Measurements from ENCODE around the gene CROCC.
A peak's percentile ranks its signal among the peaks of the same experiment; 100 is the strongest.
"Not testable (repeated sequence)": the region's sequence is repeated elsewhere in the genome, so short reads cannot be mapped to it uniquely, and the experiment has no call there.

CROCC gene, protein sequence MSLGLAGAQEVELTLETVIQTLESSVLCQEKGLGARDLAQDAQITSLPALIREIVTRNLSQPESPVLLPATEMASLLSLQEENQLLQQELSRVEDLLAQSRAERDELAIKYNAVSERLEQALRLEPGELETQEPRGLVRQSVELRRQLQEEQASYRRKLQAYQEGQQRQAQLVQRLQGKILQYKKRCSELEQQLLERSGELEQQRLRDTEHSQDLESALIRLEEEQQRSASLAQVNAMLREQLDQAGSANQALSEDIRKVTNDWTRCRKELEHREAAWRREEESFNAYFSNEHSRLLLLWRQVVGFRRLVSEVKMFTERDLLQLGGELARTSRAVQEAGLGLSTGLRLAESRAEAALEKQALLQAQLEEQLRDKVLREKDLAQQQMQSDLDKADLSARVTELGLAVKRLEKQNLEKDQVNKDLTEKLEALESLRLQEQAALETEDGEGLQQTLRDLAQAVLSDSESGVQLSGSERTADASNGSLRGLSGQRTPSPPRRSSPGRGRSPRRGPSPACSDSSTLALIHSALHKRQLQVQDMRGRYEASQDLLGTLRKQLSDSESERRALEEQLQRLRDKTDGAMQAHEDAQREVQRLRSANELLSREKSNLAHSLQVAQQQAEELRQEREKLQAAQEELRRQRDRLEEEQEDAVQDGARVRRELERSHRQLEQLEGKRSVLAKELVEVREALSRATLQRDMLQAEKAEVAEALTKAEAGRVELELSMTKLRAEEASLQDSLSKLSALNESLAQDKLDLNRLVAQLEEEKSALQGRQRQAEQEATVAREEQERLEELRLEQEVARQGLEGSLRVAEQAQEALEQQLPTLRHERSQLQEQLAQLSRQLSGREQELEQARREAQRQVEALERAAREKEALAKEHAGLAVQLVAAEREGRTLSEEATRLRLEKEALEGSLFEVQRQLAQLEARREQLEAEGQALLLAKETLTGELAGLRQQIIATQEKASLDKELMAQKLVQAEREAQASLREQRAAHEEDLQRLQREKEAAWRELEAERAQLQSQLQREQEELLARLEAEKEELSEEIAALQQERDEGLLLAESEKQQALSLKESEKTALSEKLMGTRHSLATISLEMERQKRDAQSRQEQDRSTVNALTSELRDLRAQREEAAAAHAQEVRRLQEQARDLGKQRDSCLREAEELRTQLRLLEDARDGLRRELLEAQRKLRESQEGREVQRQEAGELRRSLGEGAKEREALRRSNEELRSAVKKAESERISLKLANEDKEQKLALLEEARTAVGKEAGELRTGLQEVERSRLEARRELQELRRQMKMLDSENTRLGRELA (N-terminal part only)

GRCh38 chr1:16921391-16922185, at the start of gene CROCC:
CROCC (plus strand) TSS chr1:16921931; CDS start chr1:16922019, 88 bp downstream.
- peak in 2 of 4 experiments; percentile 7 to 34 for DNase-seq

DNA sequence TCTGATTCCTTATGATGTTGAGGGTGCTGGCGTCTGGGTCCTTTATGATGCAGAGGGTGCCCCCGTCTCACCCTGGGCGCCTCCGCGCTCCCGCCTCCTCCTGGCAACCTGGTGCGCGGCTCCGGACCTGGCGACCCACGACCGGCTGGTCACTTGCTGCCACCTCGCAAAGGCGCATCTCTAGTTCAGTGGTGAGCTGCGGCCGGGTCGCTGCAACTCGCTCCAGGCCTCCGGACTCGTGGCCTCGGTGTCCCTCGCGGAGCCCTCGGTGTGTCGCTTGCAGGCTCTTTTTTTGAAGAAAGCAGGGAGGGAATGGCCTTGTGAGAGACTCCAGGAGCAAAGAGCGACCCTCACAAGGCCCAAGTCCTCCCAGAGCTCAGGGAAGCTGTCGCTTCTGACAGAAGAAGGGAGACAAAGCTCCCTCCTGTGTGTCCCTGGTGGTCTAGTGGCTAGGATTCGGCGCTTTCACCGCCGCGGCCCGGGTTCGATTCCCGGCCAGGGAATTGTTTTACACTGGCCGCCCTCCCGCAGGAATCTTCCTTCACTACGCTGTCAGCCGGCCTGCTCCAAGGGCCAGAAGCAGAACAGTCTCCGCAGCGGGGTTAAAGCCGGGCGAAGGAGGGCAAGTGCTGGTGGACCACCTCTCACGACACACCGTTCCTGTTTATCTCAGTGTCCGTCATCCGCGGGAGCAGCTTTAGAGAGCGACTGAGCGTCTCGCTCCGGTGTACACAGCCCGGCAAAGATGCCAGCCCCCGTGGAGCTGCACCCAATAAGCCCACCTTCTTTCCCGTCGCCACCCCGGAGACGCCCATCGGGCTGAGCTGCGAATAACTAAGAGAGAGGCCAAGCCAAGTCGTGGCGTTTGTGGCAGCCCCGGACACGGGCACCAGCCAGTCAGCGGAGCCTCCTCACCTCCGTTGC, 49.3 kb upstream of the CROCC start:
- peak in 3 of 4 experiments; percentile 15 to 19 (median 17) for DNase-seq

DNA sequence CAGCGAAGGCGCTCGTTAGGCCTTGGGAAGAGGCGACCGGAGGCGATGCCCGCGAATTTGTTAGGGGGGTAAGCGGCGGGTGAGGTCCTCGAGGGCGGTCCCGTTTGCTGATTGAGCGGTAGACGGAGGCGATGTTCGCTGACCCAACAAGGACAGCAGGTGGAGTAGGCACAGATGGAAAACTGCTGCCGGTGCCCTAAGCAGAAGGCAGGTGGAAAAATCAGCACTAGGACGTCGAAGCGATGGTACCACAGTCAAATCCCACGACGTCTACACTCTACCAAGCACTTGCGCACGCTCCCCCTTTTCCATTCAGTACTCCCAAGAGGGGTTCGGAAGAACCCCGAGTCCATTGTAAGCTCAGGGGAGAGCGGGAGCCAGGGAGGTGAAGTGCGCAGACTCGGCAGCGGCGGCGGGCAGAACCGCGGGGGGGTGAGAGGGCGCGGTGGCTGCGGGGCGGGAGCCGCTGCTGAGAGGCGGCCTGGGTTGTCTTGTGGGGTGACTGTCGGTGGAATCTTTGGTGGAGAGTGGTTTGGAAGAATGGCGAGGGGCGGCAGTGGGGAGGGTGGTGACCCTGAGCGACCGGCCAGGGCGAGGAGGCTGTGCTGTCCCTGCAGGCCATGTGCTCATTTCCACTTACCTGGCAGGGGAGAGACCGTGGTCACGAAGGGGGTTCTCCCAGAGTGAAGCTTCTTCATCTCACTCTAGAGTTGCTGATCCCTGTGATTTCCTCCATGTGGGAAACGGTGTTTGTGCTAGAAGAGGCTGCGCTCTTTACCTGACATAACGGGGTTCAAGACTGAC, 48.5 kb upstream of the CROCC start:
- DNase-seq = peak in 2 of 4 experiments; percentile 20 to 65

DNA sequence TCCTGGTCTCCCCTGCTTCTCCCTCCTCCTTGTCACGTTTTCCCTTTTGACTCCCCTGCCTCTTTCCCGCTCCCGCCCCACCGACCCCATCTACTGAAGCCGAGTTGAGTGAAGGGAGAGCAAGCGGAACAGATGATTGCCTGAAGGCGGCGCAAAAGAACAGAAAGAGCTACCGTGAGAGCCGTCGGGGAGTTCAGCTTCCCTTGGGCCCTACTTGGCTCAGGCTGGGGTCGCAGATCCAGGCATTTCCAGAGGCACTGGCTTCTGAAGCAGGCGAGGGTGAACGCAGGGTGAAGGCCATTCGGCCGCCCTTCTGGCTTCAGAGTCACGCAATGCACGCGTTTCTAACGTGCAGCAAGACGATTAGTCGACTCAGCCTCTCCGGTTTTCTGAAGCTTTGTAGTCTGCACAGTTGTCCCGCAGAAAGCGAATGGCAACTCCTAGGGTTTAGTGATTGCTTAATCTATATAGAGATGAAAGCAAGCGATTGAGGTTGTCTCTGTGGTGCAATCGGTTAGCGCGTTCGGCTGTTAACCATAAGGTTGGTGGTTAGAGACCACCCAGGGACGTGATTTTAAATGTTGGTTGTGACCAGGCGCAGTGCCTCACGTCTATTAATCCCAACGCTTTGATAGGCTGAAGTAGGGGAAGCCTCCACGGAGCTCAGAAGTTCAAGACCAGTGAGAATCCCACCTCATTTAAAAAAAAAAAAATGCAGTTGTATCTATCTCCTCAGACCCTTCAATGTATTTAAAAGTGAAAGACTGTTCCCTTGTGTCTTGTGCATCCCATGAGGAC, 46.6 kb upstream of the CROCC start:
- not testable (repeated sequence) for DNase-seq

- not testable (repeated sequence) for DNase-seq
Measured at GRCh38 chr1:16881742-16882141, 40.0 kb upstream of the CROCC start.

DNA sequence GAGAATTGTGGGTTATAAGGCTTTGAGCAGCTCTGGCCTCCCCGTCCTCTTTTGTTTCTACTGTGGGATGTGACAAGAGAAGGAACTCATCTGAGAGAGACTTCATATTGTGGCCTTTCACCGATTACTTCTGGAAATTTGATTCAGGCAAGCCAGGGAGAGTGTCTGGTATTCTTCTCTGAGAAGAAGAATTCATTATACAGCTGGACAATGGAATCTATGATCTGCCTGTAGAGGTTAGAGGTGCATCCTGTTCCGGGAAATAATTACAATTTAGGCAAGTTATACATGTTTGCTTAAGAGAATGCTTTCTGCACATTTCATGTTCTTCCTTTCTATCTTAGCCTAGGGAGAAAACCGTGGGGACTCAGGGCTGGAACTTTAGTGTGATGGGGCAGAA, 38.7 kb upstream of the CROCC start:
- DNase-seq = no peak

- DNase-seq = not testable (repeated sequence)
Measured at GRCh38 chr1:16884487-16884886, 37.2 kb upstream of the CROCC start.

DNA sequence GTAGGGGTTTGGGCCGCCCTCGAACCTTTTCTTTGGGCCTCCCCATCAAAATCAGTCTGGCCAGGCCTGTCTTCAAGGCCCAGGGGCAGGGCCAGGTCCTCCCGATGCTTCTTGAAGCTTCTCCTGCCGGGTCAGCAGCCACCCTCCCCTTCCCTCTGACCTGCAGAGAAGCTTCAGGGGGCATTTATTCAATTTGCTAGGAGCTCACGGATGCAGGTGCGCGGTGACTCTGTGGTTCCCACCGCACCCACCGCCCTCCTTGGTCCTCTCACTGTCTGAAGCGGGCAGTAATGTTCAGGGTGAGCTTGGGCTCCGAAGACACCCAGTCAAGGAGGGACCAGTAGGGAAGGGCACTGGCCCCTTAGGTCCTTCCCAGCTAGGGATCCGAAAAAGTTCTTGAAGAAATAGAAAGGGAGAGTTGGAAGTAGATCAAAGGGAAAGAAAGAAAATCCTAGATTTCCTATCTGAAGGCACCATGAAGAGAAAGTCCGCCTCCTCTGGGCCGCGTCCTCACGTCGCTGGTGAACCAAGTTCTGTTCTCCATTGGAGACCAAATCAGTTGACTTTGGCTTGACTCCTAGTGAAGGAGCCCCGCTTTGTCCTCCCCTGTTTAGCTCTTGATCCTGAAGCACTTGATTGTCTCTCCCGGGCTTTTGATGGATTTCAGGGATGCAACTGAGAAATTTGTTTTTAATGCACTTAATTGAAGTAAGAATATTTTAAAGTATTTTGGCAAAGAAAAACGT, 34.7 kb upstream of the CROCC start:
- no peak for DNase-seq

DNA sequence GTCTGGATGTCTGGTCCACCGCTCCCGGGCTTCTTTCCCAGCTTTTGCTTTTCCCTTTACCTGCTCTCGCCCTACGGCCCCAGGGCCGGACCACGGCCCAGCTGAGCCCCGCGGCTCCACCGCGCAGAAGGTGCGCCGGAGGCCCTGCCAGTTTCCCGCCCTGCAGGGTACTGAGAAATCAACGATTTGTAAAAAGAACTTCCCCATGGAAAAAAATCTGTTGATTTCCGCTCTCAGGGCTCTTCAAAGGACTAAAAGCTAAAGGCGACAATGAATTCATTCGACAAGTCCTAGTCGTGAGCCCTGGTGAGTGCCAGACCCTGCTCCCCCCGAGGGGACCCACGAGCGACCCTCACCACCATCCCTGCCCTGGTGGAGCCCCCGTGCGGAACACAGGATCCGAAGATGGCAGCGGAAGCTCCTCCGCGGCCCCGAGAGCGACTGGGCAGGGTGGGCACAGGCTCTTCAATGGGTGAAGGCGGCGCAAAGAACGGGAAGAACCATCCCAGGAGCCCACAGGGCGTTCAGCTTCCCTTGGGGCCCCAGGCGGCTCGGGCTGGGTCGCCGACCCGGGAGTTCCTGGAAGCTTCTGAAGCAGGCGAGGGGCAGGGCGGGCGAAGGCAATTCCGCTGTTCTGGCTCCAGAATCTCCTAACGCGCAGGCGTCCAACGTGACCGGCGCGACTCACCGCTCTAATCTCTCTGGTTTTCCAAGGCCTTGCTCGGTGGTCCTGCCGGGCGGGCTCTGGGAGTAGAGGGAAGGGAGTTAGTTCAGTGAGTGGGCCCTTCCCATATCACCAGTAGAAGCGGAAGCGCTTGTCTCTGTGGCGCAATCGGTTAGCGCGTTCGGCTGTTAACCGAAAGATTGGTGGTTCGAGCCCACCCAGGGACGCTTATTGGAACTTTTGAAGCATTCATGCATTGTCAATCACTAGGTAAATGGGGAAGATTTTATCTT, 32.6 kb upstream of the CROCC start:
- DNase-seq = peak; percentile 49 to 64 (median 54)

DNA sequence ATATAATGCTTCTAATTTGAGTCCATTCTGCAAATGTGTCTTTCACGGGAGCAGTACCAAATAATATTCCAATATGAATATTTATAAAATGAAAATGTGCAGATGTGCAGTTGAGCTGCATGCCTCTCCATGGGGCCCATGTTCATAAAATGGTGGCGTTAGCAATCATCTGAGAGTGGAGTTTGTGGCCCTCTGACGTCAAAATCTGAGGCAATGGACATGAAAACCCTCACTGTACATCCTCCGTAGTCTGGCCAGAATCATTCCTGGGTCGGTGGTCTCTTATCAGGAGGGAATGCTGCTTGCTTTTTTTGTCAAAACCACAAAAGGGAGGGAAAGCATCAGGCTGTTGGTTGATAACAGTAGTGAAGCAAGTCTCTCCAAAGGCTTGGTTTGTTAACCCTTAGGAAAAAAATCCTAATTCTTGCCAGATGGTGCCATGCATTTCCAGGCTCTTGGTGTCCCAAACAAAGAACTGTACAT, 31.2 kb upstream of the CROCC start:
- DNase-seq = not testable (repeated sequence)

GRCh38 chr1:16891057-16891456, 30.7 kb upstream of the CROCC start:
- DNase-seq = not testable (repeated sequence)

GRCh38 chr1:16892978-16893525, 28.7 kb upstream of the CROCC start:
- DNase-seq = not testable (repeated sequence)

- not testable (repeated sequence) for DNase-seq
Measured at GRCh38 chr1:16893796-16894195, 27.9 kb upstream of the CROCC start.

GRCh38 chr1:16894338-16894737, 27.4 kb upstream of the CROCC start:
- not testable (repeated sequence) for DNase-seq

GRCh38 chr1:16895233-16895597, 26.5 kb upstream of the CROCC start:
- DNase-seq = not testable (repeated sequence)

- DNase-seq = peak; percentile 61 to 81 (median 76)
Measured at GRCh38 chr1:16895598-16896315, 26.0 kb upstream of the CROCC start, which contains the start of gene RNU1-2. RNU1-2 (plus strand) TSS chr1:16895980.

Data from activated naive CD4-positive, alpha-beta T cell (primary cell).